Brain microvascular endothelial cell (primary cell): ENCODE data around the gene APOM.

Source experiments
- DNase-seq: peaks from one replicate; pipeline ENCODE4 v3.0.0-alpha.2; 2020
- H3K27ac ChIP-seq: fragments of 250-450 bp; sonication (Bioruptor Pico); 2 replicates; pipeline ENCODE4 v1.5.1; 2020; ENCODE audit warnings: mild to moderate bottlenecking, moderate library complexity
- H3K27me3 ChIP-seq: fragments of 250-450 bp; sonication (Bioruptor Pico); replicated peaks from 2 replicates; pipeline ENCODE4 v1.5.1; 2020; ENCODE audit warnings: mild to moderate bottlenecking
- H3K36me3 ChIP-seq: fragments of 250-450 bp; sonication (Bioruptor Pico); replicated peaks from 2 replicates; pipeline ENCODE4 v1.5.1; 2020; ENCODE audit warnings: mild to moderate bottlenecking
- H3K4me3 ChIP-seq: 2 replicates; pipeline ENCODE4 v1.5.1; 2011; ENCODE audit warnings: low read depth, mild to moderate bottlenecking, control low read depth, low read length, moderate library complexity
- in situ Hi-C: cut with HindIII; loops from 2 replicates; pipeline ENCODE4 v1.10.0; 2017; ENCODE audit warnings: low sequenced_read_pairs, low pct_ligation_motif_present
- TF ChIP-seq, protein P1 (sequence below): IDR thresholded peaks from 2 replicates; pipeline ENCODE4 v1.5.1; 2011; ENCODE audit warnings: low read depth, mild to moderate bottlenecking, moderate library complexity, low read length, control low read depth, inconsistent platforms; ENCODE audit errors: missing control alignments

APOM gene

DNA sequence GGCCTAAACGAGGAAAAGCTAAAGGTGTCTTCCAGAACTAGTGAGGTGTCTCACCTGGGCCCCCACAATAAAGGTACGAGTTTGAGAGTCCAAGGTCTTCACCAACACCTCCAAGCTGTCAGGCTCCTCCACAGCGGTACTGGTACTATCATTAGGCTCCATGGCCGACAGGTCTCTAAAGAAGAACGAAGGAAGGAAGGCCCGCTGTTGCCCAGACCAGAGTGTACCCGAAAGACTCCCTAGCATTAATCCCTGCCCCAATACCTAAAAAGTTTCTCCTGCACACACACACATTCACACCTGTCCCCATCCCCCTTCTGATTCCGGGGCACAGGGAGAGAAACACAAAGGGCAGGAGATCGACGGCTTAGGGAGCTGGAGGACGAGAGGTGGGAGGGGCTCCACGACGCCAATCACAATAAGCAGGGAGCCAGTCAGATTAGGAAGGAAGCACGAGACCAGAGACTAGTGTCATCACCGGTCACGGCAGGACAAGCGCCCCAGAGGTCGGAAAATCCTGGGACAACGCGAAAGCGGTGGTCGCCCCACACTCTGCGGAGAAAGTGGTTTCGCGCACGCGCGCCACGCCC is 4.0 kb upstream of the APOM start:
- in situ Hi-C loops: no loop called here
- Histone ChIP-seq H3K27me3 (no peaks in the 10 kb centered on the region), H3K27ac (peak overlapping the region; percentile 98), H3K4me3 (peak overlapping the region; percentile 87), H3K36me3 (peaks cover 28% of the 10 kb centered on the region)
- TF ChIP-seq, protein P1, sequence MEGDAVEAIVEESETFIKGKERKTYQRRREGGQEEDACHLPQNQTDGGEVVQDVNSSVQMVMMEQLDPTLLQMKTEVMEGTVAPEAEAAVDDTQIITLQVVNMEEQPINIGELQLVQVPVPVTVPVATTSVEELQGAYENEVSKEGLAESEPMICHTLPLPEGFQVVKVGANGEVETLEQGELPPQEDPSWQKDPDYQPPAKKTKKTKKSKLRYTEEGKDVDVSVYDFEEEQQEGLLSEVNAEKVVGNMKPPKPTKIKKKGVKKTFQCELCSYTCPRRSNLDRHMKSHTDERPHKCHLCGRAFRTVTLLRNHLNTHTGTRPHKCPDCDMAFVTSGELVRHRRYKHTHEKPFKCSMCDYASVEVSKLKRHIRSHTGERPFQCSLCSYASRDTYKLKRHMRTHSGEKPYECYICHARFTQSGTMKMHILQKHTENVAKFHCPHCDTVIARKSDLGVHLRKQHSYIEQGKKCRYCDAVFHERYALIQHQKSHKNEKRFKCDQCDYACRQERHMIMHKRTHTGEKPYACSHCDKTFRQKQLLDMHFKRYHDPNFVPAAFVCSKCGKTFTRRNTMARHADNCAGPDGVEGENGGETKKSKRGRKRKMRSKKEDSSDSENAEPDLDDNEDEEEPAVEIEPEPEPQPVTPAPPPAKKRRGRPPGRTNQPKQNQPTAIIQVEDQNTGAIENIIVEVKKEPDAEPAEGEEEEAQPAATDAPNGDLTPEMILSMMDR: no peak
- DNase-seq: peak; percentile 79

DNA sequence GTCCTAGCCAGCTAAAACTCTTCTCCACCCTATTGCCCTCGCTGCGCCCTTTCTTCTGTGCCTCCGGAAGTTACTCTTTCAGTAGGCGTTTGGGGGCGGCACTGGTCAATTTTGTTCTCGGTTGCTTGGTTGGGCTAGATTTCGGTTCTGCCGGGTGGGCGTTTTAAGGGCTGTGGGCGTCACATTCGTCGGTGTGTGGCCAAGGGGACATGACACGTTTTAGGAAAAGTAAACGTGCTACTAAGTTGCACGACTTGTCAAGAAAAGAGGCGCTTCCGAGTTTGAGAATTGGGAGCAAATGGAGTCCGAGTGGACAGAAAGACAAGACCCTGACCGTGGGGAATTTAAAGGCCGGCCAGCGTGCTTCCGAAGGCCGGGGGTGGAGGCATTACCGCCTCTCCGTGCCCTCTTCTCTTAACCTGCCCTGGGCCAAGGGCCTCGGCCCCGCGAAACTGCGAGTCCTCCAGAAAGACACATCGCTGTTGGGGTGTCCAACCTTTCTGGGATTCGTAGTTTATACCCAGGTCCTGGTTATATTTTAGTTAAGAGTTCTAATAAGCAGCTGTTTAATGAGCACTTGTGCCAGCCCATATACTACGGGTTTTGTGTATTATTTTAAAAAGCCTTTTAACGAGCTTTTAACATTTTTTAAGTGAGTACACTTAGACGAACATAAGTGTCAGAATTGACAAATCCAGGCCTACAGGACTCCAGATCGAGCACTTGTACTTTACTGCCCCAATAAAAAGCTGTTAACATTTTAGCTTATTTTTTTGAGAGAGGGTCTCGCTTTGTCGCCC is 2.6 kb upstream of the APOM start:
- H3K36me3 ChIP-seq: peaks cover 18% of the 10 kb centered on the region
- peak overlapping the region; percentile 98 for H3K27ac ChIP-seq
- TF ChIP-seq, protein P1: no peak
- H3K4me3 ChIP-seq: peak overlapping the region; percentile 87
- in situ Hi-C loops: no loop called here
- no peak for DNase-seq
- no peaks in the 10 kb centered on the region for H3K27me3 ChIP-seq

DNA sequence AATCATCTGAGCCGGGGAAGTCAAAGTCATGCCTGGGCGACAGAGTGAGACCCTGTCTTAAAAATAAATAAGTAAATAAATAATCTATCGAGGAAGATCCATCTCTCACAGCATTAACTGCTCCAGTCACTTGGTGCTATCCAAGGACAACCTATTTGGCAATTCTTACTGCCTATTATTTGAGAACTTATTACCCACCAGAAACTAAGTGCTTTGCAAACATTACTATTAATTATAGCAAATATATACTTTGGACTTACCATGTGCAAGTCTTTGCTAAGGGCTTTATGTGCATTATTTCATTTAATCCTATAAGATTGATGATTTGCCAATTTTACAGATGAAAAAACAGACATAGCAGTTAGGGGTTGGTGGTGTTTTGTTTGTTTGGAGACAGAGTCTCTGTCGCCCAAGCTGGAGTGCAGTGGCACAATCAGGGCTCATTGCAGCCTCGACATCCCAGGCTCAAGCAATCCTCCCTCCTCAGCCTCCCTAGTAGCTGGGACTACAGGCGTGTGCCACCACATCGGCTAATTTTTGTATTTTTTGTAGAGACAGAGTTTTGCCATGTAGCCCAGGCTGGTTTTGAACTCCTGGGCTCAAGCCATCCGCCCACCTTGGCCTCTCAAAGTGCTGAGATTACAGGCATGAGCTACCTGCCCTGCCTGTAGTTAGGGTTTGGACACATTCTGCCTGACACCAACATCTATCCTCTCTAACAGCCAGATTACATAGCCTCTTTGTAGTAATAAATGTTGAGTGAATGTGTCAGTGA is 933 bp upstream of the APOM start:
- Histone ChIP-seq H3K27ac (no peak overlapping the region), H3K27me3 (no peaks in the 10 kb centered on the region), H3K4me3 (no peak overlapping the region), H3K36me3 (peaks cover 2% of the 10 kb centered on the region)
- TF ChIP-seq, protein P1: no peak
- DNase-seq: no peak
- in situ Hi-C loops: no loop called here

DNA sequence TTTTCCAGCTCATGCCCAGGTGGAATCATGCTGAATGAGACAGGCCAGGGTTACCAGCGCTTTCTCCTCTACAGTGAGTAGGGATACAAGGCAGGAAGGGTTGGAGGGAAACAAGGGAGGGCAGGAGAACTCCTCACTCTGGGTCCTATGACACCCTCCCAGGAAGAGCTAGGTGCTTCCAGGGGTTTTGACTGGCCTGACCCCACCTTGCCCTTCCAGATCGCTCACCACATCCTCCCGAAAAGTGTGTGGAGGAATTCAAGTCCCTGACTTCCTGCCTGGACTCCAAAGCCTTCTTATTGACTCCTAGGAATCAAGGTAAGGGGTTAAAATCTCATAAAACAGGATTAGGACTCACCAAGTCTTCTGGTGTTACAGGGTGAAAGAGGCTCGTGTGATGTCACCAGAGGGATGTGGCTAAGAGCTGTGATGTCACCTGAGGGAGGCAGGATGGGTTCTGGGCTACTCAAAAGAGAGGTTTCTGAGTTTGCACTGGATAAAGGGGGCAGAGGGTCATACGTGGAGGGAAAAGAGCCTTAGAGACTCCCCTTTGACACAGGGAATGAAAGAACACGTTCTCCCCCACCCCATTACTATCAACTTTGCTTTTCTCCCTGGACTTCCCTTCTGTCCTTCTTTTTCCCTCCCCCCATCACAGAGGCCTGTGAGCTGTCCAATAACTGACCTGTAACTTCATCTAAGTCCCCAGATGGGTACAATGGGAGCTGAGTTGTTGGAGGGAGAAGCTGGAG is 1.9 kb downstream of the APOM start:
- no peak for DNase-seq
- Histone ChIP-seq H3K4me3 (no peak overlapping the region), H3K27me3 (no peaks in the 10 kb centered on the region), H3K36me3 (peaks cover 9% of the 10 kb centered on the region), H3K27ac (no peak overlapping the region)
- in situ Hi-C loops: no loop called here
- TF ChIP-seq, protein P1: no peak

DNA sequence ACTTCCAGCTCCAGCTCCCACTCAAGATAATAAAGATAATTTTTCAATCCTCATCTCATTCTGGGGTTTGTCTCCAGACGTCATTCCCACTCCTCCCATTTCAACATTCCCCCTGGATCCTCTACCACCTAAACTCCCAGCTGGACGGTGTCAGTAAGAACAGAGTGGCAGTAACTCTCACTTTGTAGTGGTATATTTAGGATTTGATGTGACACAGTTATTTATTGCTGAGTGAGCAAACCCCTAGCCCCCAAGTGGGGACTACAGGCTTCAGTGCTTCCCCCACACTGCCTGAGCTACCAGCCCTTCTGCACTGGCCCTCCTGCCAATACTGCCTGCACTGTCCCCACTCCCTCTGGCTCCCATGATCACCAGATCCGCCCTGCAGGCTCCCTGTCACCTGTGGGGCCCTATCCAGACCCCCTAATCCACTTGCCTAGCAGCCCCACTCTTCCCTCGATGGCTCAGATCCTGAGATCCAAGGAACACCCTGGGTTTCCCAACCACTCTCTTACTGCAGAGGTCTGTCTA is 2.5 kb downstream of the APOM start:
- Histone ChIP-seq H3K36me3 (peaks cover 9% of the 10 kb centered on the region), H3K27ac (no peak overlapping the region), H3K27me3 (no peaks in the 10 kb centered on the region), H3K4me3 (no peak overlapping the region)
- DNase-seq: no peak
- TF ChIP-seq, protein P1: no peak
- in situ Hi-C loops: no loop called here
